Activated CD4-positive, alpha-beta T cell treated with anti-CD3 and anti-CD28 coated beads, Interleukin-2, amount 50 U/mL, for 1 hour (primary cell): ENCODE measurements around the gene LMTK2.

Experiments
- DNase-seq: peaks from one replicate; pipeline ENCODE4 v3.0.0-alpha.2; 2020

Gene LMTK2

DNA sequence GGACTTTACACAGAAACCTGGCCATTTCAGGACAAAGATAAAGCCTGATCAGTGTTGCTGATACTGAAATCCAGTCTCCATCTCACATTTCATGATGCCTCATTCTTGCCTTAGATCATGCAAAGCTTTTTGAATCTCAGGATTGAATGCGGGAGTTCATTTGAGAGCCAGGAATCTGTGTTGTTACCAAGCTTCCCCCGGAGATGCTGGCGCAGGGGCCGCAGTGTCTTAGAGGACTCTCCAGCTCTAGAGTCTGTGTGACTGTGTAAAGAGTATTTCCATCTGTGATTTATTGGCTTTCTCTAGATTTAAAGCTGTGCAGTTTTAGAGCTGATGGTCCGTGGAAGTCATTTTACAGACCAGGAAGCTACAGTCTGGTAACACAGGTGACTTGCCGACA lies 32.0 kb downstream of the LMTK2 start:
- no peak for DNase-seq

GRCh38 chr7:98142658-98143057 lies 36.0 kb downstream of the LMTK2 start:
- DNase-seq = no peak

- no peak for DNase-seq
Measured at GRCh38 chr7:98148607-98149006, 41.9 kb downstream of the LMTK2 start.

DNA sequence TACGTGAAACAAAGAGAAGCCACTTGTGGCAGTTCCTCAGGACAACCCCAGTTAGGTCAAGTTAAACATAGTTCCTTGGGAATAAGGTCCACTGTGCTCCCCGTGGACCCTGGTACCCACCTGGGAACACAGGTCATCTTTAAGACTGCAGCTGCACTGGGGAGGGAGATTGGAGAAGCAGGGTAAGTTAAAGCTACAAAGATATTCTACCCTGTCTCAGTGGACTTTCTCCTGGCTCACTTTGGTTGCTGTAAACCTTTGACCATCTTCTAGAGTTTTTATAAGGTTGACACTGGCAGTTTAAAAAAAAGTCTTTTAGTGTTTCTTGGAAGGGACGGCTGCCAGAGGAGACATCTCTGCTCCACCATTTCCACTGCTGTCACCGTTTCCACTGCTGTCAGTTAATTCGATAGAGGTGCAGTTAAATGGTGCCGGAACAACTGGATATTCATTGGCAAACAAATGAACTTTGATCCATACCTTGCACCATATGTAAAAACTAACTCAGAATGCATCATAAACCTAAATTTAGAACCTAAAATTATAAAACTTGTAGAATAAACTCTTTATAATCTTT lies 42.5 kb downstream of the LMTK2 start:
- no peak for DNase-seq

- DNase-seq = no peak
Measured at GRCh38 chr7:98151884-98152283, 45.2 kb downstream of the LMTK2 start.

- DNase-seq = no peak
Measured at GRCh38 chr7:98156700-98157099, 50.0 kb downstream of the LMTK2 start.

DNA sequence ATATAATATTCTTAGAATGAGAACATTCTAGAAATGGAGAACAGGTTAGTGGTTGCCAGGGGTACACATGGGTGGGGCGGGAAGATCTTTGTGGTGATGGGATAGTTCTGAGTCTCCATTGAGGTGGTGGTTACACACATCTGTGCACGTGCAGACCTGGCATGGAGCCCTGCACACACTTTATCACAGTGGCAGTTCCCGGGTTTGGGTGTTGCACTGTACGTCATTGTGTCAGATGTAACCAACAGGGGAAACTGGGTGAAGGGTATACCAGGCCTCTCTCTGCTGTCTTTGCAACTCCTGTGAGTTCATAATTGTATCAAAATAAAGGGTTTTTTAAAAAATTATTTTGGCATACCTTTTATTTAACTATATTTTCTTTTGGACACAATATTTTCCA lies 51.1 kb downstream of the LMTK2 start:
- DNase-seq = no peak

DNA sequence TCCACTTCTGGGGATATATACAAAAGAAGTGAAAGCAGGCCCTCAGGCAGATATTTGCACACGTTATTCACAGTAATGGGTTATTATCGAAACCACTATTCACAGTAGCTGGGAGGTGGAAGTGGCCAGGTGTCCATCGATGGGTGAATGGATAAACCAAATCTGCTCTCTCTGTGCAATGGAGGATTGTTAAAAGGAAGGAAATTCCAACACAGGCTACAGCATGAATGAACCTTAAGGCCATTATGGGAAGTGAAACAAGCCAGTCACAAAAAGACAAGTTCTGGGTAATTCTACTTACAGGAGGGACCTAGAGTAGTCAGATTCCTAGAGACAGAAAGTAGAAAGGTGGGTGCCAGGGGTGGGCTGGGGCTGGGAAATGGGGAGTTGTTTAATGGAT lies 56.1 kb downstream of the LMTK2 start:
- DNase-seq = no peak

DNA sequence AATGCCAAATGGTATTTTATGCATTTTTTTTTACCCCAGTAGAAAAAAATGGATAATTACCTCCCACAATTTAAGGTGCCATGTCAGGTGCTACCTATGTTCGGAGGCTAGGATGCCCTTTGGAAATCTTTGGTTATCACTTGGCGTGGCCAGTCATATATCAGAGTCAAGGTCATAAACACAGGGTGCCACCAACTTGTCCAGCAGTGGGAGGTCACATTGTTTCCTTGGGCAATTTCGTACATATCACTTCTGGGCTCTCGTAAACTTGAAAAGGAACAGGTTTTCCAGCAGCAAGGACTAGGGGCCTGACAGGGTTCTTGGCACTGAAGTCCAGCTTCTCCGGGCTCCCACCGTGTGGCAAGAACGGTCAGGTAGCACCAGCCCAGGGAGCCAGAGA lies 56.6 kb downstream of the LMTK2 start:
- DNase-seq = no peak

GRCh38 chr7:98163704-98164494 lies 57.2 kb downstream of the LMTK2 start:
- no peak for DNase-seq

- peak; percentile 52 for DNase-seq
Measured at GRCh38 chr7:98165827-98166667, 59.4 kb downstream of the LMTK2 start.

DNA sequence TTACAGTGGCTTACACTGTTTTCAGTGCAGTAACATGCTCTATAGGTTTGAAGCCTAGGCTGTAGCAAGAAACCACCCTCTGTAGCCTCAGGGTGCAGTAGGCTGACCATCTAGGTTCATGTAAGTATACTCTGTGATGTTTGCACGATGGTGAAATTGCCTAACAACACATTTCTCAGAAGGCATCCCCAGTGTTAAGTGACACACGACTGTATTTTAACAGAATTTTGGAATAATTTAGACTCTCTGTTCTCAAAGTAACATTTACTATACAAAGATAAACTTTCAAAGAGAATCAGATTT lies 60.0 kb downstream of the LMTK2 start:
- no peak for DNase-seq

DNA sequence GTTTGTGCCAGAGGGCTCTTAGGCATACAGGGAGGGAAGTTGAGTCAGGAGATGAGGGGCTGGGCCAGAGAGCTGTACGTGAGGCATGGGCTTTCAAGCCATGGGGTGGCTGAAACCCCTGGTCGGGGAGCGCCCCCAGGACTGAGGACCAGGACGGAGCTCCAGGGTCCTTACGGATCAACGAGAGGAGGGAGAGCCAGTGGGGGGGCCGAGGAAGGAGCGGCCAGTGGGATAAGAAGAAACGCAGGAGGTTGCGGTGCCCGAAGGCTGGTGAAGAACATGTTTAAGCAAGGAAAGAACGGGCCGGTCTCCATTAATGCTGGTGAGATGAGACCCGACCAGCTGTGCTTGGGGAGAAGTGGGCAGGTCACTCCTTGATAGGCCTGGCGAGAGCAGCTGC lies 61.0 kb downstream of the LMTK2 start:
- no peak for DNase-seq

GRCh38 chr7:98168181-98168903 lies 61.7 kb downstream of the LMTK2 start:
- peak; percentile 62 for DNase-seq

- DNase-seq = no peak
Measured at GRCh38 chr7:98168904-98169621, 62.4 kb downstream of the LMTK2 start.

GRCh38 chr7:98170966-98171365 lies 64.3 kb downstream of the LMTK2 start:
- DNase-seq = no peak

GRCh38 chr7:98171449-98171848 lies 64.8 kb downstream of the LMTK2 start:
- no peak for DNase-seq

GRCh38 chr7:98174334-98175259 lies 67.9 kb downstream of the LMTK2 start:
- no peak for DNase-seq

DNA sequence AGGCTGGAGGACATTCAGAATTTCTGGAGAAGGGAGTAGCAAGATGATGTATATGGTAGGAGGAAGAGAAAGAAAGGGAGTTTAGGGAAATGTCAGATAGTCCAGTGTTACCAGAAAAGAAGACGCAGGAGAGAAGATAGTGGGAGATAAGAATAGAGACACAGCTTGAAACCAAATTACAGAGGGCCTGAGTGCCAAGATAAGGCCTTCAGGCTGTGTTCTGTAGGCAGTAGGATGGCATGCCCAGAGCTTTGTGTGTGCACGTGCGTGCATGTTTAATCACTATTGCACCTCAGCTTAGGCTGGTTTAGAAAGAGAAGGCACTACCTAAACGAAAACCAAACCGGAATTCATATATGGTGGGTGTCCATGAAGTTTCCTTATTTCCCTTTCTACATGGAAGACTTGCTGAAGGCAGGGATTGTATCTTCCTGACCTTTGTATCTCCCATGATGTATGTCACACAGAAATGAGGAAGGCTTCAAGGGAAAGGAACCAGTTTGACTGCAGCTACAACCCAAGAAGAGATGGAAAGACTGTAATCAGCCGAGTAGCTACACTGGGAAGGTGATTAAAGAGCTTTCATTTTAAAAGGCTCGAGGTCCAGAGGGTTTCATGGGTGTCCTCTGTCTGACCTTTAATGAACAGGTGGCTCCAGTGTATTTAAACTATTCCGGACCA lies 68.7 kb downstream of the LMTK2 start:
- no peak for DNase-seq

- no peak for DNase-seq
Measured at GRCh38 chr7:98177553-98177952, 70.9 kb downstream of the LMTK2 start.

- no peak for DNase-seq
Measured at GRCh38 chr7:98178321-98178720, 71.7 kb downstream of the LMTK2 start.
